Thoracic aorta (tissue), 2 donors: ENCODE data around the gene RBM33. TPM values are rescaled to one million over a fixed set of nuclear protein-coding genes. Genes with fewer than 3 reads are reported as not detected.
A peak's percentile ranks its signal among the peaks of the same experiment; 100 is the strongest.

Experiments used
- ATAC-seq: fragments of 150-250 bp; one replicate; pipeline ENCODE4 v1.8.0; 2017; ENCODE audit warnings: low read depth; ENCODE audit not compliant: insufficient number of reproducible peaks, low FRiP score
- DNase-seq: peaks from one replicate; pipeline ENCODE4 v3.0.0-alpha.2; 2020; ENCODE audit warnings: low spot score
- H3K27ac ChIP-seq, 2 donors: fragments of 200-600 bp; sonication (generic); 1 replicate in 1 of 2; 2 replicates in 1 of 2; pipeline ENCODE4 v1.5.1; 2016; ENCODE audit warnings: mild to moderate bottlenecking in 2 of 2, moderate library complexity in 2 of 2
- H3K27me3 ChIP-seq: fragments of 200-600 bp; sonication (generic); replicated peaks from 2 replicates; pipeline ENCODE4 v1.6.0; 2016; ENCODE audit warnings: mild to moderate bottlenecking; ENCODE audit not compliant: insufficient read depth
- H3K36me3 ChIP-seq: fragments of 200-600 bp; sonication (generic); one replicate; pipeline ENCODE4 v1.5.1; 2016
- H3K4me1 ChIP-seq, 2 donors: fragments of 200-600 bp; sonication (generic); 1 replicate in 1 of 2; 2 replicates in 1 of 2; pipeline versions ENCODE4 v1.5.1 to v1.6.0; 2016; ENCODE audit warnings: low read depth in 2 of 2, mild to moderate bottlenecking in 1 of 2; ENCODE audit not compliant: control insufficient read depth in 1 of 2
- H3K4me3 ChIP-seq: fragments of 200-600 bp; sonication (generic); 2 replicates; pipeline ENCODE4 v1.5.1; 2016; ENCODE audit warnings: mild to moderate bottlenecking
- H3K9me3 ChIP-seq: fragments of 200-600 bp; sonication (generic); 2 replicates; pipeline ENCODE4 v1.5.1; 2016
- total RNA-seq, 2 donors: library from RNA; depleted of rRNA; stranded (reverse); fragments of >200 nt; gene quantifications; one replicate each; pipeline versions ENCODE4 v1.1.0 to v1.2.3, GENCODE V29; 2016
- TF ChIP-seq, protein P1 (sequence below): fragments of 200-600 bp; sonication (generic); IDR thresholded peaks from one replicate; pipeline ENCODE4 v1.5.1; 2019; ENCODE audit warnings: antibody characterized with exemption

Gene RBM33
- total RNA-seq, 2 donors from 2014 or later = 64.6 to 80.3 TPM

DNA sequence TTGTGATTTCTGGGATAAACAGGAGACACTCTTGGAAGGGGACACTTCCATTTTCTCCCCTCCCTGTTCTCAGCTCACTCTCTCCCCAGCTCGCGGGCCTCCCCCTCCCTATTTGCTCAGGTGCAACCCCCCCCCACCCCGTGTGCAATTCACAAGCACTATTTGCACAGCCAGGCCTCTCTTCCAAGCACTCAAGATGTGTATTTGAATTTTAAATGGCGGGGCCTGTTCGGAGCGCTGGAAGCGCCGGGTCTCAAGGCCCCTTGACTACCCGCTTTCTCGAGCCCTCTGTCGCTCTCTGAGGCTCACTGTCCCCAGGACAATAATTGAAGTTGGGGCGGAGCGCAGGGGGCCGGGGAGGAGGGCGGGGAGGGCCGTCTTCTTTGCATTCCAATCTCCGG lies 160.0 kb downstream of the RBM33 start:
- no peak for DNase-seq
- Histone ChIP-seq H3K27ac (no peak overlapping the region), H3K4me1 (peaks cover 26 to 47% of the 10 kb centered on the region in 2 donors), H3K36me3 (no peaks in the 10 kb centered on the region), H3K4me3 (peak overlapping the region; percentile 60), H3K27me3 (peaks cover under 1% of the 10 kb centered on the region), H3K9me3 (no peaks in the 10 kb centered on the region)
- TF ChIP-seq, protein P1, sequence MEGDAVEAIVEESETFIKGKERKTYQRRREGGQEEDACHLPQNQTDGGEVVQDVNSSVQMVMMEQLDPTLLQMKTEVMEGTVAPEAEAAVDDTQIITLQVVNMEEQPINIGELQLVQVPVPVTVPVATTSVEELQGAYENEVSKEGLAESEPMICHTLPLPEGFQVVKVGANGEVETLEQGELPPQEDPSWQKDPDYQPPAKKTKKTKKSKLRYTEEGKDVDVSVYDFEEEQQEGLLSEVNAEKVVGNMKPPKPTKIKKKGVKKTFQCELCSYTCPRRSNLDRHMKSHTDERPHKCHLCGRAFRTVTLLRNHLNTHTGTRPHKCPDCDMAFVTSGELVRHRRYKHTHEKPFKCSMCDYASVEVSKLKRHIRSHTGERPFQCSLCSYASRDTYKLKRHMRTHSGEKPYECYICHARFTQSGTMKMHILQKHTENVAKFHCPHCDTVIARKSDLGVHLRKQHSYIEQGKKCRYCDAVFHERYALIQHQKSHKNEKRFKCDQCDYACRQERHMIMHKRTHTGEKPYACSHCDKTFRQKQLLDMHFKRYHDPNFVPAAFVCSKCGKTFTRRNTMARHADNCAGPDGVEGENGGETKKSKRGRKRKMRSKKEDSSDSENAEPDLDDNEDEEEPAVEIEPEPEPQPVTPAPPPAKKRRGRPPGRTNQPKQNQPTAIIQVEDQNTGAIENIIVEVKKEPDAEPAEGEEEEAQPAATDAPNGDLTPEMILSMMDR = no peak
- ATAC-seq = no peak

DNA sequence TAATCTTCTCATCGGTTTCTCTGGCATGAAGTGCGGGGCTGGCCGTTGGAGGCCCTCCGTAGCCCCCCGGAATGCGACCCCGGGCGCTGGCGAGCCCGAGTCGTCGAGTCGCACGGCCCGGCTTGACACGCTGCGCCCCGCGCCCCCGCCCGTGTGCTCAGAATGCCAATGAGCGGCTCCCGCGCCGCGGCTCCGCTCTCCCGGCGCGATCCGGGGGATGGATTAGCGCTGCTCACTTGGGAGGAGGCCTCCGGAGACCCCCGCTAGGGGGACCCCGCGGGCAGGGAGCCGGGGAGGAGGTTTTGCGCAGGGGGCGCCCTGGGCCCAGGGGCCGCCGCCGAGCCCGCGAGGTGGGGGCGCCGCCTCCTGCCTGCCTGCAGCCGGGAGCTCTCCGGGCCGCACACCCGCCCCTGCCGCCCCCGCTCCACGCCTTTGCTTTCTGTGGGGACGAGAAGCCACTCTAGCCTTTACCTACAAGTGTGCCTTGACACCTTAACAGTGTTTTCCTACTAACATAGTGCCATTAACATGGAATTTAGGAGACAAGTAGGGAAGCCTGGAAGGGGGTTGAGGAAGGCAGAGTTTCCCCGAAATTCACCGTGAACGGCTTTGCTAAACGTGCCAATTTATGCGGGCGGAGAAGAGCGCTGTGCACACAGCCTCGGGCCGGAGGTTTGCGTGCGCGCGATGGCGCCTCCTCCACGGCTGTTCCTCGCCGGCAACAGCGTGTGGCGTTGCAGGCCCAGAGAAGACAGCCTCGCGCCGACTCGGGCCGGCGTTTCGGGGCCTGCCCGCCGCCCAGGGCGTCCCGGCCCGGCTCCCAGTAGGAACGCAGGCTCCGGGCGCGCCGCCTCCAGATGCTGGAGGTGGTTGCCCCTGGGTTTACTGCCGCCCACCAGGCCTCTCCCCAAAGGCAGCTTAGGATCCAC lies 160.7 kb downstream of the RBM33 start:
- peak overlapping the region; percentile 60 for H3K4me3 ChIP-seq
- H3K36me3 ChIP-seq = no peaks in the 10 kb centered on the region
- TF ChIP-seq, protein P1 = no peak
- DNase-seq (no peak), ATAC-seq (no peak)
- peaks cover 6% of the 10 kb centered on the region for H3K27me3 ChIP-seq
- H3K4me1 ChIP-seq = peaks cover 26 to 54% of the 10 kb centered on the region in 2 donors
- no peak overlapping the region for H3K27ac ChIP-seq
- H3K9me3 ChIP-seq = no peaks in the 10 kb centered on the region

DNA sequence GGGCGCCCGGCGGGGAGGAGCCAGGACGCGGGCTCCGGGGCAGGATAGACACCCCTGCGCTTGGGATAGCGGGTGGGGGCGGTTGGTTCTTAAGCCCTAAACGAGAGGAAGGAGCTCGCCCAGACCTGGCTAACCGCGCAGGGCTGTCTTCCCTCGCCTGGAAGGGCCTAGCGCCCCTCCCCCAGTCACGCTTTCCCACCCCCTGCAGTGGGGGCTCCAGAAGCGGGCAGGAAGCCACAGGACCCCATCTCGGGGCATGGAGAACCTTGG lies 161.3 kb downstream of the RBM33 start:
- H3K27me3 ChIP-seq = peaks cover 6% of the 10 kb centered on the region
- no peak for ATAC-seq
- no peaks in the 10 kb centered on the region for H3K36me3 ChIP-seq
- TF ChIP-seq, protein P1 = no peak
- H3K9me3 ChIP-seq = no peaks in the 10 kb centered on the region
- DNase-seq = no peak
- peaks cover 26 to 56% of the 10 kb centered on the region in 2 donors for H3K4me1 ChIP-seq
- H3K4me3 ChIP-seq = peak overlapping the region; percentile 60
- H3K27ac ChIP-seq = no peak overlapping the region

DNA sequence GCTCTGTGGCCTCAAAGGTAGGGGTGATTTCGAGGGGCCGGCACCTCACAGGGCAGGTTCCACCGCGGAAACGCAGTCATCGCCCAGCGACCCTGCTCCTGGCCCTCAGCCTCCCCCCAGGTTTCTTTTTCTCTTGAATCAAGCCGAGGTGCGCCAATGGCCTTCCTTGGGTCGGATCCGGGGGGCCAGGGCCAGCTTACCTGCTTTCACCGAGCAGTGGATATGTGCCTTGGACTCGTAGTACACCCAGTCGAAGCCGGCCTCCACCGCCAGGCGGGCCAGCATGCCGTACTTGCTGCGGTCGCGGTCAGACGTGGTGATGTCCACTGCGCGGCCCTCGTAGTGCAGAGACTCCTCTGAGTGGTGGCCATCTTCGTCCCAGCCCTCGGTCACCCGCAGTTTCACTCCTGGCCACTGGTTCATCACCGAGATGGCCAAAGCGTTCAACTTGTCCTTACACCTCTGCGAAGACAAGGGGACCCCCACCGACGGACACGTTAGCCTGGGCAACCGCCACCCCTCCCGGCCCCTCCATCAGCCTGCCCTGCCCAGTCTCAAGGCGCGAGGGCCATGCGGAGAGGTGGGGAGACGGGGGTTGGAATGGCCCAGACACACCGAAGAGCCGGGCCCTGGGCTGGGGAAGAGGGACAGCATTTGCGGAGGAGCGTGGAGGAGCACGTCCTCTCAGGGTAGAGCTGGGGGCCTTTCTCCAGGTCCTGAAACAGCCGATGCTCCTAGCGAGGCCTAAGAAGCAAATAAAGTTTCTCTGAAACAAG lies 161.8 kb downstream of the RBM33 start:
- peak overlapping the region; percentile 60 for H3K4me3 ChIP-seq
- H3K27me3 ChIP-seq = peaks cover 6% of the 10 kb centered on the region
- no peak for DNase-seq
- H3K9me3 ChIP-seq = no peaks in the 10 kb centered on the region
- peaks cover 26 to 56% of the 10 kb centered on the region in 2 donors for H3K4me1 ChIP-seq
- TF ChIP-seq, protein P1 = no peak
- no peak for ATAC-seq
- H3K27ac ChIP-seq = no peak overlapping the region
- no peaks in the 10 kb centered on the region for H3K36me3 ChIP-seq

DNA sequence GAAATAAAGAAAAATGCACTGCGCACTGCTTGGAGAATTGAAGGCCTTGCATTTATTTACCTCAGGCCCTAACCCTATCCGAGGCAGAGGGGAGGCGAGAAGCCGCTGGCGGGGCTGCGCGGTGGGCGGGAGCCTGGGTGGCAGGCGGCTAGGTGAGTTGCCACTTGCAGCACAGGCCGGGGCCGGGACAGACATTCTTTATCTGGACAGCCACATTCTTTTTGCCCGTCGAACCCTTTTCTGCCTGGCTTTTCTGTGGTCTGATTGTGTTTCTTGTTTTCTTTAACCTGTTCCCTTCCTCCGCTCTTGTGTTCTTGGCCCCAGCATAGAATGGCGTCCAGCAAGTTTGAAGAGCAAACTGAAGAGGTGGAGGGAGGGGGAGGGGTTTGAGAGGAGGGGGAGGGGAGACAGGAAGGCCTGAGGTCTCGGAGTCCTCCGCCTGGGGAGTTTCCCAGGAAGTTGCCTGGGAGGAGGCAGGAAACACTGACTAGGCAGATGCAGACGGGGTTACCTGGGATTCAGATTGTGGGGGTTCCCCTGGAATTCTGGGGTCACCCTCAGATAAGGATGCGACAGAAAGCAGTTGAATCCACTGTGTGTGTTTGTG lies 162.7 kb downstream of the RBM33 start:
- no peaks in the 10 kb centered on the region for H3K9me3 ChIP-seq
- peaks cover 6% of the 10 kb centered on the region for H3K27me3 ChIP-seq
- no peaks in the 10 kb centered on the region for H3K36me3 ChIP-seq
- H3K27ac ChIP-seq = no peak overlapping the region
- H3K4me3 ChIP-seq = no peak overlapping the region
- TF ChIP-seq, protein P1 = no peak
- peaks cover 26 to 56% of the 10 kb centered on the region in 2 donors for H3K4me1 ChIP-seq
- ATAC-seq (no peak), DNase-seq (no peak)
